Tibial artery (tissue), 4 donors: ENCODE data around the gene PDF.
"Not testable (repeated sequence)": the region's sequence is repeated elsewhere in the genome, so short reads cannot be mapped to it uniquely, and the experiment has no call there.

Experiments
- DNase-seq, 2 donors: peaks; one replicate each; pipeline ENCODE4 v3.0.0-alpha.2; 2019
- H3K27ac ChIP-seq, 2 donors: fragments of 200-600 bp; sonication (generic) in 1 of 2; 1 replicate in 1 of 2; 2 replicates in 1 of 2; pipeline ENCODE4 v1.5.1; 2018 to 2019; ENCODE audit warnings: mild to moderate bottlenecking in 1 of 2
- H3K27me3 ChIP-seq, 2 donors: fragments of 200-600 bp; sonication (generic) in 1 of 2; one replicate each; pipeline versions ENCODE4 v1.5.1 to v1.6.0; 2016 to 2019
- H3K36me3 ChIP-seq, 3 donors: fragments of 200-600 bp; sonication (generic) in 2 of 3; one replicate each; pipeline ENCODE4 v1.5.1; 2016 to 2019; ENCODE audit warnings: mild to moderate bottlenecking in 2 of 3
- H3K4me1 ChIP-seq, 4 donors: fragments of 200-600 bp; sonication (generic) in 2 of 4; 1 replicate in 3 of 4; 2 replicates in 1 of 4; pipeline ENCODE4 v1.5.1; 2016 to 2019
- H3K4me3 ChIP-seq, 2 donors: fragments of 200-600 bp; sonication (generic) in 1 of 2; 1 replicate in 1 of 2; 2 replicates in 1 of 2; pipeline ENCODE4 v1.5.1; 2018 to 2019; ENCODE audit warnings: mild to moderate bottlenecking in 2 of 2
- H3K9me3 ChIP-seq, 3 donors: fragments of 200-600 bp; sonication (generic) in 1 of 3; one replicate each; pipeline ENCODE4 v1.5.1; 2016 to 2019
- CTCF ChIP-seq, 2 experiments: fragments of 200-600 bp in 1 of 2; fragments of 450-650 bp in 1 of 2; IDR thresholded peaks; one replicate each; pipeline ENCODE4 v1.5.1; 2017 to 2019; ENCODE audit warnings: antibody characterized with exemption in 2 of 2, mild to moderate bottlenecking in 1 of 2, moderate library complexity in 1 of 2
- intact Hi-C: fragments of 100-400 bp; cut with DNase I; formaldehyde crosslinking; loops from one replicate; pipeline ENCODE4 v1.15.0; 2023; ENCODE audit warnings: low total_unique reads

PDF gene

GRCh38 chr16:69363281-69363717 is 32.9 kb upstream of the PDF start:
- intact Hi-C loops = no loop called here
- Histone ChIP-seq H3K9me3 (no peaks in the 10 kb centered on the region), H3K4me1 (no peaks in the 10 kb centered on the region), H3K4me3 (no peak overlapping the region), H3K27me3 (no peaks in the 10 kb centered on the region), H3K27ac (no peak overlapping the region), H3K36me3 (peaks cover 37 to 85% (median 61%) of the 10 kb centered on the region in 3 donors)
- TF ChIP-seq CTCF (IDR thresholded peaks at IDR 0.05) = no peak
- no peak for DNase-seq

- DNase-seq, H3K4me3 ChIP-seq, H3K4me1 ChIP-seq, H3K27me3 ChIP-seq, intact Hi-C loops, H3K27ac ChIP-seq, H3K9me3 ChIP-seq: not testable (repeated sequence)
- H3K36me3 ChIP-seq = peaks cover 37 to 78% (median 53%) of the 10 kb centered on the region in 3 donors
Observed at GRCh38 chr16:69360070-69360469, 29.7 kb upstream of the PDF start.

- H3K4me3 ChIP-seq = no peak within 1 kb of the TSS
- TF ChIP-seq CTCF (IDR thresholded peaks at IDR 0.05) = no peak
- intact Hi-C loops = no loop called here
- H3K36me3 ChIP-seq = peaks cover 30 to 73% (median 37%) of the 10 kb centered on the region in 3 donors
- H3K4me1 ChIP-seq = no peaks in the 10 kb centered on the region
- no peak within 1 kb of the TSS for H3K27ac ChIP-seq
- no peak for DNase-seq
- H3K27me3 ChIP-seq = no peaks in the 10 kb centered on the region
- H3K9me3 ChIP-seq = no peaks in the 10 kb centered on the region
Observed at GRCh38 chr16:69351309-69352027, 21.1 kb upstream of the PDF start, which contains the start of gene TMED6. Gene TMED6, minus strand, starts transcription at chr16:69351786. Its CDS starts 33 bp downstream, at chr16:69351753.

GRCh38 chr16:69350536-69351133 is 20.2 kb upstream of the PDF start:
- Histone ChIP-seq H3K27ac (no peak overlapping the region), H3K4me1 (no peaks in the 10 kb centered on the region), H3K4me3 (no peak overlapping the region), H3K36me3 (peaks cover 21 to 65% (median 29%) of the 10 kb centered on the region in 3 donors), H3K27me3 (no peaks in the 10 kb centered on the region), H3K9me3 (no peaks in the 10 kb centered on the region)
- DNase-seq = no peak
- TF ChIP-seq CTCF (IDR thresholded peaks at IDR 0.05) = no peak
- intact Hi-C loops = no loop called here

GRCh38 chr16:69349536-69349935 is 19.1 kb upstream of the PDF start:
- Histone ChIP-seq H3K4me3 (no peak overlapping the region), H3K27ac (no peak overlapping the region), H3K9me3 (no peaks in the 10 kb centered on the region), H3K27me3 (no peaks in the 10 kb centered on the region), H3K36me3 (peaks cover 10 to 56% (median 18%) of the 10 kb centered on the region in 3 donors), H3K4me1 (no peaks in the 10 kb centered on the region)
- DNase-seq = no peak
- TF ChIP-seq CTCF (IDR thresholded peaks at IDR 0.05) = no peak
- intact Hi-C loops = no loop called here

- intact Hi-C loops = no loop called here
- Histone ChIP-seq H3K9me3 (no peaks in the 10 kb centered on the region), H3K4me3 (no peak overlapping the region), H3K36me3 (peaks cover 6 to 58% (median 21%) of the 10 kb centered on the region in 3 donors), H3K27ac (no peak overlapping the region), H3K27me3 (no peaks in the 10 kb centered on the region), H3K4me1 (no peaks in the 10 kb centered on the region)
- TF ChIP-seq CTCF (IDR thresholded peaks at IDR 0.05) = no peak
- DNase-seq = no peak
Observed at GRCh38 chr16:69348222-69348621, 17.8 kb upstream of the PDF start.
